Measurements from ENCODE around the gene AQP2.

DNA sequence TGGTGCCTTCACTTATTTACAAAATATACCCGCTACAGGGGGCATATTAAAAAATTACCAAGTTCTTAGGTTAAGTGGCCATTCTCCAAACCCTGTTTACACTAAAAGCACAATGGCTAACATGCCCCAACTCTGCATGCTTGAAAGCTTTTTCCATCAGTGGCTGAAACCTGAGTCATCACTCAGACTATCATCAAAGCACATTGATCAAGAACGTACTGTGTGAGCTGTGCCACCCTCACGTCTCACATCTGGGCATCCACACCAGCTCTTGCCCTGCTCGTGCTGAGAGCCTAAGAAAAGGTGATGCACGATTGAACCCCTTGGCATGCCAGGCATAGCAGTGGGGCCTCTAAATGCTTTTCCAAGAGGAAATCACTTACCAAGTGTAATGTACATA is 35.4 kb downstream of the AQP2 start:
- TF ChIP-seq, protein P1, sequence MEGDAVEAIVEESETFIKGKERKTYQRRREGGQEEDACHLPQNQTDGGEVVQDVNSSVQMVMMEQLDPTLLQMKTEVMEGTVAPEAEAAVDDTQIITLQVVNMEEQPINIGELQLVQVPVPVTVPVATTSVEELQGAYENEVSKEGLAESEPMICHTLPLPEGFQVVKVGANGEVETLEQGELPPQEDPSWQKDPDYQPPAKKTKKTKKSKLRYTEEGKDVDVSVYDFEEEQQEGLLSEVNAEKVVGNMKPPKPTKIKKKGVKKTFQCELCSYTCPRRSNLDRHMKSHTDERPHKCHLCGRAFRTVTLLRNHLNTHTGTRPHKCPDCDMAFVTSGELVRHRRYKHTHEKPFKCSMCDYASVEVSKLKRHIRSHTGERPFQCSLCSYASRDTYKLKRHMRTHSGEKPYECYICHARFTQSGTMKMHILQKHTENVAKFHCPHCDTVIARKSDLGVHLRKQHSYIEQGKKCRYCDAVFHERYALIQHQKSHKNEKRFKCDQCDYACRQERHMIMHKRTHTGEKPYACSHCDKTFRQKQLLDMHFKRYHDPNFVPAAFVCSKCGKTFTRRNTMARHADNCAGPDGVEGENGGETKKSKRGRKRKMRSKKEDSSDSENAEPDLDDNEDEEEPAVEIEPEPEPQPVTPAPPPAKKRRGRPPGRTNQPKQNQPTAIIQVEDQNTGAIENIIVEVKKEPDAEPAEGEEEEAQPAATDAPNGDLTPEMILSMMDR (conservative IDR thresholded peaks at IDR 0.05; ENCODE audit: low read depth, low read length) = no peak
- TF ChIP-seq RAD21 (IDR thresholded peaks at IDR 0.05; ENCODE audit: low read length) (no peak), POLR2A (IDR thresholded peaks at IDR 0.05; ENCODE audit: low read depth, low read length) (no peak), SMC3 (IDR thresholded peaks at IDR 0.05; ENCODE audit: low read depth, low read length) (no peak), CEBPB (IDR thresholded peaks at IDR 0.05; ENCODE audit: low read depth, low read length) (no peak), BHLHE40 (IDR thresholded peaks at IDR 0.05; ENCODE audit: low read depth, low read length) (no peak), RCOR1 (IDR thresholded peaks at IDR 0.05; ENCODE audit: insufficient replicate concordance, low read length) (no peak)

Data from IMR-90 (cell line).